NCI-H82 treated with DMSO at 0.1 percent for 48 hours (cell line): ENCODE results near the gene CRY2.

Experiments
- DNase-seq: peaks from one replicate; lab custom pipeline; 2025; ENCODE audit not compliant: unreplicated experiment; lab: John Stamatoyannopoulos, UW

Gene CRY2

GRCh38 chr11:45917286-45917622 is 70.0 kb downstream of the CRY2 start:
- no peak for DNase-seq

- DNase-seq, result peak; percentile 81
These were observed 70.5 kb downstream of the CRY2 start, which contains the start of gene PEX16 for GRCh38 chr11:45917623-45918330. TSS of gene PEX16 (minus strand) at chr11:45917877. CDS start at chr11:45917811, 66 bp downstream.

GRCh38 chr11:45918331-45918941 is 71.2 kb downstream of the CRY2 start:
- peak; percentile 77 for DNase-seq

- no peak for DNase-seq
These were observed 71.8 kb downstream of the CRY2 start for GRCh38 chr11:45918962-45919675.

GRCh38 chr11:45919806-45920530 is 72.7 kb downstream of the CRY2 start:
- DNase-seq, result peak; percentile 27

- DNase-seq, result no peak
These were observed 73.5 kb downstream of the CRY2 start for GRCh38 chr11:45920531-45921477.

GRCh38 chr11:45921561-45922424 is 74.5 kb downstream of the CRY2 start:
- DNase-seq, result peak; percentile 56

- no peak for DNase-seq
These were observed 75.3 kb downstream of the CRY2 start, which contains the start of gene LARGE2 for GRCh38 chr11:45922425-45923082. TSS of gene LARGE2 (plus strand) at chr11:45922656. CDS start at chr11:45922883, 227 bp downstream.

- no peak for DNase-seq
These were observed 77.0 kb downstream of the CRY2 start for GRCh38 chr11:45924036-45924915.

GRCh38 chr11:45924927-45925326 is 77.7 kb downstream of the CRY2 start:
- no peak for DNase-seq

- DNase-seq, result no peak
These were observed 78.3 kb downstream of the CRY2 start for GRCh38 chr11:45925550-45925949.

GRCh38 chr11:45926001-45926401 is 78.7 kb downstream of the CRY2 start:
- DNase-seq, result no peak

GRCh38 chr11:45926536-45927331 is 79.5 kb downstream of the CRY2 start:
- no peak for DNase-seq

- DNase-seq, result no peak
These were observed 80.0 kb downstream of the CRY2 start for GRCh38 chr11:45927332-45927683.

GRCh38 chr11:45927684-45928413 is 80.6 kb downstream of the CRY2 start:
- DNase-seq, result no peak

- no peak for DNase-seq
These were observed 81.4 kb downstream of the CRY2 start for GRCh38 chr11:45928535-45929215.
